HepG2 (cell line): ENCODE data around the gene DYNC2I2. TPM values are rescaled to one million over a fixed set of nuclear protein-coding genes. Genes with fewer than 3 reads are reported as not detected.
A peak's percentile ranks its signal among the peaks of the same experiment; 100 is the strongest.

ENCODE experiments used
- HNRNPL ChIP-seq: fragments of 200-400 bp; formaldehyde crosslinking; IDR thresholded peaks from 2 replicates; pipeline ENCODE4 v1.6.1; 2017; ENCODE audit warnings: mild to moderate bottlenecking, low read depth, low read length
- ZFY ChIP-seq: sonication (generic); formaldehyde crosslinking; IDR thresholded peaks from 2 replicates; pipeline ENCODE4 v1.4.0; 2020; ENCODE audit warnings: missing genetic modification reagents
- ZMYM2 ChIP-seq: sonication (generic); formaldehyde crosslinking; IDR thresholded peaks from 2 replicates; pipeline ENCODE4 v1.8.0; 2022; ENCODE audit warnings: mild to moderate bottlenecking, missing genetic modification reagents
- ZNF121 ChIP-seq: sonication (generic); formaldehyde crosslinking; IDR thresholded peaks from 2 replicates; pipeline ENCODE4 v1.5.0; 2020; ENCODE audit warnings: mild to moderate bottlenecking, missing genetic modification reagents
- polyA plus RNA-seq, 8 experiments: library from polyadenylated mRNA; depleted of rRNA in 3 of 8; stranded (reverse) in 7 of 8; unstranded in 1 of 8; fragments of >200 nt; fragmentation: Illumina TruSeq in 4 of 8; extraction: Trizol in 4 of 8; gene quantifications; 2 replicates each; pipeline versions ENCODE4 v1.2.1 to v1.2.3, GENCODE V29; 2011 to 2016; ENCODE audit warnings: low read depth in 4 of 8, missing spikeins in 1 of 8, mixed read lengths in 1 of 8; ENCODE audit not compliant: insufficient read depth in 1 of 8
- total RNA-seq, 5 experiments: library from RNA; depleted of rRNA; stranded (reverse); fragments of >200 nt; fragmentation: Illumina TruSeq; extraction: Trizol; gene quantifications; 2 replicates each; pipeline ENCODE4 v1.2.3, GENCODE V29; 2016; ENCODE audit warnings: low read depth in 1 of 5
- TF ChIP-seq, protein P1 (sequence below): sonication (generic); formaldehyde crosslinking; IDR thresholded peaks from 2 replicates; pipeline ENCODE4 v1.5.1; 2020; ENCODE audit warnings: mild to moderate bottlenecking, missing genetic modification reagents, moderate library complexity
- TF ChIP-seq, protein P2 (sequence below): sonication (generic); formaldehyde crosslinking; IDR thresholded peaks from 2 replicates; pipeline ENCODE4 v1.4.0; 2020; ENCODE audit warnings: missing genetic modification reagents

DYNC2I2 gene
- total and polyA plus RNA-seq, 2 of the 13 experiments (the other 11 are each of a cell fraction or from before 2014, with no cell fraction given) = 13.7 to 40.2 TPM

DNA sequence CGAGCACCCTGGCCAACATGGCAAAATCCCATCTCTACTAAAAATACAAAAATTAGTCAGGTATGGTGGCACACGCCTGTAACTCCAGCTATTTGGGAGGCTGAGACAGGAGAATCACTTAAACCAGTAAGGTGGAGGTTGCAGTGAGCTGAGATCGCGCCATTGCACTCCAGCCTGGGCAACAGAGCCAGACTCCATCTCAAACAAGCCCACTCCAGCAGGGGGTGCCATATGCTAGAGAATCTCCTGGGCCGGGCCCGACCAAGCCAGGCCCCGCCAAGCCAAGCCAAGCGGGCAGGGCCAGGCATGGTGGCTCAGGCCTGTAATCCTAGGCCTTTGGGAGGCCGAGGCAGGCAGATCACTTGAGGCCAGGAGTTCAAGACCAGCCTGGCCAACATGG is 8.4 kb downstream of the DYNC2I2 start (continued):
- TF ChIP-seq, protein P1, sequence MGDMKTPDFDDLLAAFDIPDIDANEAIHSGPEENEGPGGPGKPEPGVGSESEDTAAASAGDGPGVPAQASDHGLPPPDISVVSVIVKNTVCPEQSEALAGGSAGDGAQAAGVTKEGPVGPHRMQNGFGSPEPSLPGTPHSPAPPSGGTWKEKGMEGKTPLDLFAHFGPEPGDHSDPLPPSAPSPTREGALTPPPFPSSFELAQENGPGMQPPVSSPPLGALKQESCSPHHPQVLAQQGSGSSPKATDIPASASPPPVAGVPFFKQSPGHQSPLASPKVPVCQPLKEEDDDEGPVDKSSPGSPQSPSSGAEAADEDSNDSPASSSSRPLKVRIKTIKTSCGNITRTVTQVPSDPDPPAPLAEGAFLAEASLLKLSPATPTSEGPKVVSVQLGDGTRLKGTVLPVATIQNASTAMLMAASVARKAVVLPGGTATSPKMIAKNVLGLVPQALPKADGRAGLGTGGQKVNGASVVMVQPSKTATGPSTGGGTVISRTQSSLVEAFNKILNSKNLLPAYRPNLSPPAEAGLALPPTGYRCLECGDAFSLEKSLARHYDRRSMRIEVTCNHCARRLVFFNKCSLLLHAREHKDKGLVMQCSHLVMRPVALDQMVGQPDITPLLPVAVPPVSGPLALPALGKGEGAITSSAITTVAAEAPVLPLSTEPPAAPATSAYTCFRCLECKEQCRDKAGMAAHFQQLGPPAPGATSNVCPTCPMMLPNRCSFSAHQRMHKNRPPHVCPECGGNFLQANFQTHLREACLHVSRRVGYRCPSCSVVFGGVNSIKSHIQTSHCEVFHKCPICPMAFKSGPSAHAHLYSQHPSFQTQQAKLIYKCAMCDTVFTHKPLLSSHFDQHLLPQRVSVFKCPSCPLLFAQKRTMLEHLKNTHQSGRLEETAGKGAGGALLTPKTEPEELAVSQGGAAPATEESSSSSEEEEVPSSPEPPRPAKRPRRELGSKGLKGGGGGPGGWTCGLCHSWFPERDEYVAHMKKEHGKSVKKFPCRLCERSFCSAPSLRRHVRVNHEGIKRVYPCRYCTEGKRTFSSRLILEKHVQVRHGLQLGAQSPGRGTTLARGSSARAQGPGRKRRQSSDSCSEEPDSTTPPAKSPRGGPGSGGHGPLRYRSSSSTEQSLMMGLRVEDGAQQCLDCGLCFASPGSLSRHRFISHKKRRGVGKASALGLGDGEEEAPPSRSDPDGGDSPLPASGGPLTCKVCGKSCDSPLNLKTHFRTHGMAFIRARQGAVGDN (CRISPR knock-in tag) = peak; percentile 65
- TF ChIP-seq HNRNPL = 0 out of 2 replicates have a peak, but pooled peaks have one; percentile 31
- TF ChIP-seq ZMYM2 = 0 out of 2 replicates have a peak, but pooled peaks have one; percentile 41
- peak; percentile 99 for TF ChIP-seq ZNF121 (CRISPR knock-in tag)
- TF ChIP-seq ZFY (CRISPR knock-in tag) = peak; percentile 78
- TF ChIP-seq, protein P2, sequence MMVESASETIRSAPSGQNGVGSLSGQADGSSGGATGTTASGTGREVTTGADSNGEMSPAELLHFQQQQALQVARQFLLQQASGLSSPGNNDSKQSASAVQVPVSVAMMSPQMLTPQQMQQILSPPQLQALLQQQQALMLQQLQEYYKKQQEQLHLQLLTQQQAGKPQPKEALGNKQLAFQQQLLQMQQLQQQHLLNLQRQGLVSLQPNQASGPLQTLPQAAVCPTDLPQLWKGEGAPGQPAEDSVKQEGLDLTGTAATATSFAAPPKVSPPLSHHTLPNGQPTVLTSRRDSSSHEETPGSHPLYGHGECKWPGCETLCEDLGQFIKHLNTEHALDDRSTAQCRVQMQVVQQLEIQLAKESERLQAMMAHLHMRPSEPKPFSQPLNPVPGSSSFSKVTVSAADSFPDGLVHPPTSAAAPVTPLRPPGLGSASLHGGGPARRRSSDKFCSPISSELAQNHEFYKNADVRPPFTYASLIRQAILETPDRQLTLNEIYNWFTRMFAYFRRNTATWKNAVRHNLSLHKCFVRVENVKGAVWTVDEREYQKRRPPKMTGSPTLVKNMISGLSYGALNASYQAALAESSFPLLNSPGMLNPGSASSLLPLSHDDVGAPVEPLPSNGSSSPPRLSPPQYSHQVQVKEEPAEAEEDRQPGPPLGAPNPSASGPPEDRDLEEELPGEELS = 0 out of 2 replicates have a peak, but pooled peaks have one; percentile 18
